Endothelial cell of umbilical vein (primary cell): ENCODE data around the gene PTX3. TPM values are rescaled to one million over a fixed set of nuclear protein-coding genes. Genes with fewer than 3 reads are reported as not detected.

Experiments used
- BruUV-seq: library from RNA; stranded (reverse); fragments of 400-500 nt; replicated peaks from 2 replicates; lab custom pipeline; 2021; lab: Mats Ljungman, UMichigan
- CTCF ChIA-PET: fragments of 300-600, 350-600 bp; sonication (Branson Sonifier 250); formaldehyde crosslinking; loops from one replicate; lab custom pipeline; 2021; ENCODE audit warnings: antibody characterized with exemption, inconsistent platforms; lab: Charles Lee
- POLR2A ChIA-PET: fragments of 300-600, 350-600 bp; sonication (Branson Sonifier 250); formaldehyde crosslinking; loops from one replicate; lab custom pipeline; 2021; ENCODE audit warnings: antibody characterized with exemption, inconsistent platforms; lab: Charles Lee
- DNase-seq: peaks from one replicate; pipeline ENCODE4 v3.0.0-alpha.2; 2011; ENCODE audit warnings: low read depth, low spot score
- FAIRE-seq: peaks from 2 replicates; lab custom pipeline; 2011; peaks lifted over from hg19 to GRCh38; lab: Jason Lieb, UNC
- H2AFZ ChIP-seq: 2 replicates; pipeline ENCODE4 v1.6.0; 2012; ENCODE audit warnings: low read depth, low read length, control low read depth, inconsistent platforms
- H3K27ac ChIP-seq: 2 replicates; pipeline ENCODE4 v1.5.1; 2011; ENCODE audit warnings: low read depth, mild to moderate bottlenecking, control low read depth, low read length, moderate library complexity; ENCODE audit not compliant: insufficient read depth
- H3K27me3 ChIP-seq, 2 experiments: 2 replicates each; pipeline versions ENCODE4 v1.6.0 to v1.6.1; 2011; ENCODE audit warnings: low read length in 2 of 2, mixed read lengths in 1 of 2; ENCODE audit not compliant: control insufficient read depth in 2 of 2, insufficient read depth in 2 of 2
- H3K36me3 ChIP-seq, 2 experiments: 2 replicates in 1 of 2; 3 replicates in 1 of 2; pipeline ENCODE4 v1.5.1; 2011; ENCODE audit warnings: low read length in 2 of 2, mild to moderate bottlenecking in 1 of 2, moderate library complexity in 1 of 2; ENCODE audit not compliant: control insufficient read depth in 2 of 2, insufficient read depth in 2 of 2; ENCODE audit errors: extremely low read depth in 1 of 2
- H3K4me1 ChIP-seq: 3 replicates; pipeline ENCODE4 v1.5.1; 2011; ENCODE audit warnings: mild to moderate bottlenecking, low read length; ENCODE audit not compliant: control insufficient read depth, insufficient read depth; ENCODE audit errors: extremely low read depth
- H3K4me2 ChIP-seq: 2 replicates; pipeline ENCODE4 v1.6.1; 2011; ENCODE audit warnings: low read length, control low read depth, mixed read lengths; ENCODE audit not compliant: insufficient read depth
- H3K4me3 ChIP-seq, 3 experiments: fragments of 200-600 bp in 1 of 3; sonication (generic), shearing (Covaris generic) in 1 of 3; replicated peaks in 1 of 3; 2 replicates each; pipeline ENCODE4 v1.5.1; 2011 to 2016; ENCODE audit warnings: control low read depth in 3 of 3, low read length in 3 of 3, mild to moderate bottlenecking in 2 of 3, inconsistent platforms in 1 of 3, low read depth in 1 of 3, moderate library complexity in 1 of 3; ENCODE audit not compliant: insufficient read depth in 1 of 3
- H3K79me2 ChIP-seq: 2 replicates; pipeline ENCODE4 v1.6.0; 2012; ENCODE audit warnings: low read length, inconsistent platforms; ENCODE audit not compliant: control insufficient read depth, insufficient read depth
- H3K9ac ChIP-seq: replicated peaks from 2 replicates; pipeline ENCODE3; 2011; ENCODE audit warnings: low read length, control low read depth; ENCODE audit not compliant: insufficient read depth; ENCODE audit errors: extremely low read depth
- H3K9me1 ChIP-seq: replicated peaks from 3 replicates; pipeline ENCODE4 v1.6.0; 2011; ENCODE audit warnings: mild to moderate bottlenecking, low read length; ENCODE audit not compliant: control insufficient read depth, insufficient read depth; ENCODE audit errors: extremely low read depth
- H3K9me3 ChIP-seq: replicated peaks from 2 replicates; pipeline ENCODE4 v1.5.1; 2012; ENCODE audit warnings: low read length, inconsistent platforms; ENCODE audit not compliant: control insufficient read depth, insufficient read depth
- H4K20me1 ChIP-seq: replicated peaks from 2 replicates; pipeline ENCODE3; 2011; ENCODE audit warnings: mild to moderate bottlenecking, low read length; ENCODE audit not compliant: control insufficient read depth, insufficient read depth; ENCODE audit errors: extremely low read depth
- CTCF ChIP-seq, 2 donors: IDR thresholded peaks; 1 replicate in 1 of 2; 2 replicates in 1 of 2; pipeline ENCODE4 v1.5.1; 2011; ENCODE audit warnings: low read length in 2 of 2, mild to moderate bottlenecking in 2 of 2, moderate library complexity in 2 of 2, control low read depth in 1 of 2, inconsistent platforms in 1 of 2, low read depth in 1 of 2; ENCODE audit not compliant: insufficient read depth in 1 of 2; ENCODE audit errors: extremely low read depth in 1 of 2
- EZH2 ChIP-seq: IDR thresholded peaks from 2 replicates; pipeline ENCODE4 v1.6.1; 2012; ENCODE audit warnings: borderline replicate concordance, low read depth, mild to moderate bottlenecking, moderate library complexity, low read length, inconsistent platforms; ENCODE audit not compliant: severe bottlenecking
- FOS ChIP-seq: IDR thresholded peaks from 2 replicates; pipeline ENCODE4 v1.6.1; 2011; ENCODE audit warnings: mild to moderate bottlenecking, low read length, moderate library complexity, borderline replicate concordance; ENCODE audit not compliant: insufficient read depth
- GATA2 ChIP-seq: IDR thresholded peaks from 2 replicates; pipeline ENCODE4 v1.7.0; 2011; ENCODE audit warnings: low read depth, mild to moderate bottlenecking, moderate library complexity, mixed read lengths, low read length; ENCODE audit not compliant: insufficient read length, insufficient read depth
- JUN ChIP-seq: IDR thresholded peaks from 2 replicates; pipeline ENCODE4 v1.6.1; 2011; ENCODE audit warnings: borderline replicate concordance, low read depth; ENCODE audit not compliant: insufficient read length, insufficient read depth
- MAX ChIP-seq: IDR thresholded peaks from 2 replicates; pipeline ENCODE4 v1.6.1; 2011; ENCODE audit not compliant: insufficient read depth, insufficient read length
- MYC ChIP-seq: IDR thresholded peaks from one replicate; pipeline ENCODE4 v1.6.1; 2011; ENCODE audit warnings: mild to moderate bottlenecking, low read depth, low read length
- POLR2A ChIP-seq: IDR thresholded peaks from 2 replicates; pipeline ENCODE4 v1.6.1; 2012; ENCODE audit warnings: low read depth, mild to moderate bottlenecking, control low read depth, low read length
- POLR2AphosphoS5 ChIP-seq: IDR thresholded peaks from 2 replicates; pipeline ENCODE4 v1.6.1; 2012; ENCODE audit warnings: low read depth, mild to moderate bottlenecking, control low read depth, low read length, moderate library complexity; ENCODE audit not compliant: insufficient read depth
- dilution Hi-C: fragments of 300-500 bp; cut with MboI; formaldehyde crosslinking; loops from one replicate; pipeline ENCODE4 v1.15.0; 2019; ENCODE audit warnings: low sequenced_read_pairs; ENCODE audit not compliant: extremely low pct_ligation_motif_present
- intact Hi-C: fragments of 100-400 bp; cut with micrococcal nuclease; formaldehyde crosslinking; loops from one replicate; pipeline ENCODE4 v1.10.0; 2022
- polyA plus RNA-seq, 4 experiments: library from polyadenylated mRNA; depleted of rRNA in 3 of 4; stranded (reverse) in 3 of 4; unstranded in 1 of 4; fragments of >200 nt; gene quantifications; 2 replicates each; pipeline versions ENCODE4 v1.2.1 to v1.2.3, GENCODE V29; 2011 to 2012; ENCODE audit warnings: missing spikeins in 1 of 4
- total RNA-seq: library from RNA; stranded (reverse); gene quantifications from 2 replicates; pipeline ENCODE4 v1.2.3, GENCODE V29; 2021

PTX3 gene
- total and polyA plus RNA-seq, 2 donors (not counting 3 experiments of a cell fraction or from before 2014, with no cell fraction given), result 122 to 172 TPM

GRCh38 chr3:157420606-157421130, 16.0 kb upstream of the PTX3 start:
- DNase-seq (no peak), FAIRE-seq (no peak)
- CTCF ChIA-PET, result interaction anchor here (0.6 to 1.7 kb wide), 4 partner anchors 14 to 23 kb away, joined by 3 to 4 read pairs (median 3); no protein-coding TSS in a partner anchor
- TF ChIP-seq MAX, result no peak
- TF ChIP-seq EZH2, result no peak
- no peak for TF ChIP-seq POLR2AphosphoS5
- no peak for TF ChIP-seq FOS
- TF ChIP-seq JUN, result no peak
- TF ChIP-seq POLR2A, result no peak
- TF ChIP-seq GATA2, result no peak
- TF ChIP-seq MYC, result no peak
- TF ChIP-seq CTCF (IDR thresholded peaks at IDR 0.05; ENCODE audit: extremely low read depth in 1 of 2, insufficient read depth in 1 of 2, low read depth in 1 of 2, low read length in 2 of 2), result no peak
- BruUV-seq, result no TSS peak
- no peak overlapping the region for H3K4me3 ChIP-seq
- H2AFZ ChIP-seq, result no peak overlapping the region
- no peaks in the 10 kb centered on the region for H4K20me1 ChIP-seq
- H3K9me3 ChIP-seq, result no peaks in the 10 kb centered on the region
- H3K9ac ChIP-seq, result no peak overlapping the region
- POLR2A ChIA-PET, result no interaction called here
- no peaks in the 10 kb centered on the region for H3K9me1 ChIP-seq
- H3K79me2 ChIP-seq, result peaks cover 32% of the 10 kb centered on the region
- peaks cover 49% of the 10 kb centered on the region for H3K4me1 ChIP-seq
- H3K27me3 ChIP-seq, result no peaks in the 10 kb centered on the region
- dilution Hi-C loops (no loop called here), intact Hi-C loops (no loop called here)
- peaks cover 0 to 3% of the 10 kb centered on the region in 2 experiments for H3K36me3 ChIP-seq
- no peak overlapping the region for H3K27ac ChIP-seq
- H3K4me2 ChIP-seq, result no peak overlapping the region
